ENCODE results near the gene IGF2. TPM values are rescaled to one million over a fixed set of nuclear protein-coding genes. Genes with fewer than 3 reads are reported as not detected.

Gene IGF2
- total RNA-seq, 2 experiments from 2014 or later: not detected

- ChIA-PET CTCF (no interaction called here), POLR2A (no interaction called here)
- Histone ChIP-seq H3K27me3 (ENCODE audit: control insufficient read depth in 1 of 2, insufficient read depth in 2 of 2, low read length in 2 of 2) (peaks cover 0 to 5% of the 10 kb centered on the region in 2 experiments), H3K4me3 (ENCODE audit: low read length) (no peak overlapping the region), H3K9me3 (ENCODE audit: control insufficient read depth in 1 of 2, insufficient read depth in 1 of 2, low read length in 2 of 2) (peaks cover 0 to 6% of the 10 kb centered on the region in 2 experiments), H3K36me3 (ENCODE audit: insufficient read depth, low read length) (no peaks in the 10 kb centered on the region), H3K4me1 (ENCODE audit: insufficient read depth, low read length) (peaks cover 3% of the 10 kb centered on the region), H3K27ac (ENCODE audit: low read depth in 1 of 2, low read length in 2 of 2) (no peak overlapping the region)
- H3K9me3 Mint-ChIP-seq: no peaks in the 10 kb centered on the region
- no peaks in the 10 kb centered on the region for H3K36me3 Mint-ChIP-seq (ENCODE audit: low read depth)
- intact Hi-C loops (cut with DNase I, micrococcal nuclease): no loop called here
- H3K27me3 Mint-ChIP-seq: no peaks in the 10 kb centered on the region
- H3K4me3 Mint-ChIP-seq: no peak overlapping the region
- DNase-seq: no peak
- H3K4me1 Mint-ChIP-seq (ENCODE audit: low read depth): peaks cover 4% of the 10 kb centered on the region
- no peak for TF ChIP-seq CTCF (IDR thresholded peaks at IDR 0.05)
- H3K27ac Mint-ChIP-seq: no peak overlapping the region
- no peak for ATAC-seq (ENCODE audit: poor library complexity)
Measured at GRCh38 chr11:2110521-2110920, 28.7 kb downstream of the IGF2 start.

- H3K4me3 ChIP-seq (ENCODE audit: low read length): no peak overlapping the region
- no peak overlapping the region for H3K27ac ChIP-seq (ENCODE audit: low read depth in 1 of 2, low read length in 2 of 2)
- H3K9me3 Mint-ChIP-seq: no peaks in the 10 kb centered on the region
- peaks cover 0 to 5% of the 10 kb centered on the region in 2 experiments for H3K27me3 ChIP-seq (ENCODE audit: control insufficient read depth in 1 of 2, insufficient read depth in 2 of 2, low read length in 2 of 2)
- ChIA-PET CTCF (no interaction called here), POLR2A (interaction anchor here (0.6 kb wide), 1 partner anchor 277 kb away, joined by 3 read pairs; no protein-coding TSS in a partner anchor)
- H3K4me1 Mint-ChIP-seq (ENCODE audit: low read depth): peaks cover 4% of the 10 kb centered on the region
- peaks cover 3% of the 10 kb centered on the region for H3K4me1 ChIP-seq (ENCODE audit: insufficient read depth, low read length)
- no peak overlapping the region for H3K4me3 Mint-ChIP-seq
- TF ChIP-seq CTCF (IDR thresholded peaks at IDR 0.05): no peak
- DNase-seq (no peak), ATAC-seq (ENCODE audit: poor library complexity) (no peak)
- H3K9me3 ChIP-seq (ENCODE audit: control insufficient read depth in 1 of 2, insufficient read depth in 1 of 2, low read length in 2 of 2): peaks cover 0 to 4% of the 10 kb centered on the region in 2 experiments
- no peak overlapping the region for H3K27ac Mint-ChIP-seq
- no peaks in the 10 kb centered on the region for H3K27me3 Mint-ChIP-seq
- H3K36me3 ChIP-seq (ENCODE audit: insufficient read depth, low read length): no peaks in the 10 kb centered on the region
- intact Hi-C loops (cut with DNase I, micrococcal nuclease): no loop called here
- no peaks in the 10 kb centered on the region for H3K36me3 Mint-ChIP-seq (ENCODE audit: low read depth)
Measured at GRCh38 chr11:2109541-2110019, 29.6 kb downstream of the IGF2 start.

- Mint-ChIP-seq H3K27me3 (no peaks in the 10 kb centered on the region), H3K9me3 (no peaks in the 10 kb centered on the region), H3K27ac (no peak overlapping the region), H3K36me3 (ENCODE audit: low read depth) (no peaks in the 10 kb centered on the region), H3K4me1 (ENCODE audit: low read depth) (peaks cover 4% of the 10 kb centered on the region), H3K4me3 (no peak overlapping the region)
- ChIA-PET POLR2A (interaction anchor here (0.6 kb wide), 1 partner anchor 277 kb away, joined by 3 read pairs; no protein-coding TSS in a partner anchor), CTCF (no interaction called here)
- Histone ChIP-seq H3K27ac (ENCODE audit: low read depth in 1 of 2, low read length in 2 of 2) (no peak overlapping the region), H3K4me1 (ENCODE audit: insufficient read depth, low read length) (peaks cover 3% of the 10 kb centered on the region), H3K4me3 (ENCODE audit: low read length) (no peak overlapping the region), H3K36me3 (ENCODE audit: insufficient read depth, low read length) (no peaks in the 10 kb centered on the region), H3K9me3 (ENCODE audit: control insufficient read depth in 1 of 2, insufficient read depth in 1 of 2, low read length in 2 of 2) (peaks cover 0 to 4% of the 10 kb centered on the region in 2 experiments), H3K27me3 (ENCODE audit: control insufficient read depth in 1 of 2, insufficient read depth in 2 of 2, low read length in 2 of 2) (peaks cover 0 to 5% of the 10 kb centered on the region in 2 experiments)
- ATAC-seq (ENCODE audit: poor library complexity) (no peak), DNase-seq (no peak)
- no peak for TF ChIP-seq CTCF (IDR thresholded peaks at IDR 0.05)
- intact Hi-C loops (cut with DNase I, micrococcal nuclease): no loop called here
Measured at GRCh38 chr11:2108675-2109491, 30.3 kb downstream of the IGF2 start.
